Lower leg skin (tissue), 3 donors: Measurements from ENCODE around the gene PAX5.

Experiments used
- POLR2A ChIP-seq, 2 donors: fragments of 450-650 bp; IDR thresholded peaks; one replicate each; pipeline ENCODE4 v1.6.1; 2016 to 2017; ENCODE audit warnings: antibody characterized with exemption in 2 of 2, mild to moderate bottlenecking in 1 of 2, moderate library complexity in 1 of 2
- TF ChIP-seq, protein P1 (sequence below), 3 donors: fragments of 450-650 bp; IDR thresholded peaks; one replicate each; pipeline ENCODE4 v1.5.1; 2016; ENCODE audit warnings: antibody characterized with exemption in 3 of 3, mild to moderate bottlenecking in 3 of 3, moderate library complexity in 2 of 3

DNA sequence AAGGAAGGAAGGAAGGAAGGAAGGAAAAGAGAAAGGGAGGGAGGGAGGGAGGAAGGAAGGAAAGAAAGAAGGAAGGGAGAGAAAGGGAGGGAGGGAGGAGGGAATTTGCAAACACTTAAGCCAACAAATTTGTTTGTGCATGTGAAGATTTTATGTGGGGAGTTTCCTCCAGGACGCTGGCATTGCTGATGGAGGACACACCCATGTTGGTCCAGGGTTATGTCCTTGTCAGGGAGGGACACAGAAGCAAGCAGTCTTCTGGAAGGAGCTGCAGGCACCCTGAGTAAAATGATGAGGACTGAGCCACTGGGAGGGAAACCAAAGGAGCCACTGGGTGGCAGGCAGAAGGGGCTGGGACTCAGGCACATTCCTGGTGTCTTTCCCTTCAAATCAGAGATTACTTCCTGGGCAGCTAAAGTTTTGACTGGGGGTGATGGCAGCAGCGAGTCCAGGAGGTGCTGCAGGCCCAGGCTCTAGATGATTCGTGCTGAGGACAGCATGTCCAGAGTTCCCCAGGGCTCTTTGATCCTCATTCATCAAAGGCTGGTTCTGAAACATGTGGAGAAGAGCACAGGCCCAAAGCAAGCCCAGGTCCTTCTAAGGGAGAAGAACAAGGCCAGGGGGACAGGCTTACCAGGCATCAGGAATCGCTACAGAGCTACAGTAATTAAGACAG is 109.2 kb downstream of the PAX5 start:
- TF ChIP-seq, protein P1, sequence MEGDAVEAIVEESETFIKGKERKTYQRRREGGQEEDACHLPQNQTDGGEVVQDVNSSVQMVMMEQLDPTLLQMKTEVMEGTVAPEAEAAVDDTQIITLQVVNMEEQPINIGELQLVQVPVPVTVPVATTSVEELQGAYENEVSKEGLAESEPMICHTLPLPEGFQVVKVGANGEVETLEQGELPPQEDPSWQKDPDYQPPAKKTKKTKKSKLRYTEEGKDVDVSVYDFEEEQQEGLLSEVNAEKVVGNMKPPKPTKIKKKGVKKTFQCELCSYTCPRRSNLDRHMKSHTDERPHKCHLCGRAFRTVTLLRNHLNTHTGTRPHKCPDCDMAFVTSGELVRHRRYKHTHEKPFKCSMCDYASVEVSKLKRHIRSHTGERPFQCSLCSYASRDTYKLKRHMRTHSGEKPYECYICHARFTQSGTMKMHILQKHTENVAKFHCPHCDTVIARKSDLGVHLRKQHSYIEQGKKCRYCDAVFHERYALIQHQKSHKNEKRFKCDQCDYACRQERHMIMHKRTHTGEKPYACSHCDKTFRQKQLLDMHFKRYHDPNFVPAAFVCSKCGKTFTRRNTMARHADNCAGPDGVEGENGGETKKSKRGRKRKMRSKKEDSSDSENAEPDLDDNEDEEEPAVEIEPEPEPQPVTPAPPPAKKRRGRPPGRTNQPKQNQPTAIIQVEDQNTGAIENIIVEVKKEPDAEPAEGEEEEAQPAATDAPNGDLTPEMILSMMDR (IDR thresholded peaks at IDR 0.05): no peak
- no peak for TF ChIP-seq POLR2A (IDR thresholded peaks at IDR 0.05)
